H4 (cell line): ENCODE data around the gene TULP1. TPM values are rescaled to one million over a fixed set of nuclear protein-coding genes. Genes with fewer than 3 reads are reported as not detected.
"Not testable (repeated sequence)": the region's sequence is repeated elsewhere in the genome, so short reads cannot be mapped to it uniquely, and the experiment has no call there.

Experiments
- DNase-seq: peaks from one replicate; pipeline ENCODE4 v3.0.0-alpha.2; 2015; ENCODE audit warnings: low spot score
- total RNA-seq: library from RNA; depleted of rRNA; stranded (reverse); fragments of >200 nt; shearing (Covaris generic); gene quantifications from 2 replicates; pipeline ENCODE4 v1.2.3, GENCODE V29; 2014; rRNA removed

TULP1 gene
- not detected in 2 replicates for total RNA-seq

DNA sequence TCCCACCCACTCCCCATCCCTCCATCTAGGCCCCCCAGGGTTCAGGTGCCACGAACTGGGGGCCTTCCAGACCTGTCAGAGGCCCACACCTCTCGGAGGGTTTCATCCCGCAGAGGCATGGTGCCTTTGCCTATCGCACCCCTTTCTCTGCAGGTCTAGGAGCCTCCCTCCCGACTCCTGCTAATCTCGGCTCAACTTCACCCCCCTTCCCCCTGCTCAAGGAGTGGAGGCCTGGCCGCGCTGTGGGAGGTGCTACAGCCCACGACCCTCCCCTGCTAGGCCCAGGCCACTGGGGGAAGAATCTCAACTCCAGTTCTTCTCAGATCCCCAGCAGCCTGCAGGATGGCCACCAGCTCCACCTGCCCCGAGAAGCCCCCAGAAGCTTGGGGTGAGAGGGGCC lies at the start of gene TULP1:
Gene TULP1 (minus strand): TSS at position 157 of the 400 bp plus-strand sequence. CDS start 38 bp downstream, at position 119.
- no peak for DNase-seq

DNA sequence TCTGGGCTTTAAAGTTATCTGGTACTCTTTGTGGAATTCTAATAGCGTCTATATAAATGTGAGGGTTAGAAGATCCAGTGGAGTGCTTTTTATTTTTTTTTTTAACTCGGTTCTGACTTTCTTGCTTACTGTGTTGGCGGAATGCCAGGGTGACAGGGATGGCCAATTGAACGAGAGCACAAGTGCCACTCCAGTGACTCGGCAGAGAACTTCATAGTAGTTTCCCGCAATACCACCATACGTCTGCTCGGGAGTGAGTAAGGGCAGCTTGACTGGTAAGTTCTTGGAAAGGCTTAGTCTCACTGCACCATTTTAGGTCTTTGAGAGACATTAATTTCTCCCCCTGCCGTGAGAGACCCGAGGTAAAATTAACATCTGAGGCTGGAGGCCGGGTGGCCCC lies 49.4 kb upstream of the TULP1 start:
- no peak for DNase-seq

GRCh38 chr6:35561113-35561512 lies 48.4 kb upstream of the TULP1 start:
- DNase-seq: no peak

GRCh38 chr6:35558571-35558970 lies 45.9 kb upstream of the TULP1 start:
- DNase-seq: no peak

GRCh38 chr6:35557239-35557638 lies 44.5 kb upstream of the TULP1 start:
- DNase-seq: no peak

DNA sequence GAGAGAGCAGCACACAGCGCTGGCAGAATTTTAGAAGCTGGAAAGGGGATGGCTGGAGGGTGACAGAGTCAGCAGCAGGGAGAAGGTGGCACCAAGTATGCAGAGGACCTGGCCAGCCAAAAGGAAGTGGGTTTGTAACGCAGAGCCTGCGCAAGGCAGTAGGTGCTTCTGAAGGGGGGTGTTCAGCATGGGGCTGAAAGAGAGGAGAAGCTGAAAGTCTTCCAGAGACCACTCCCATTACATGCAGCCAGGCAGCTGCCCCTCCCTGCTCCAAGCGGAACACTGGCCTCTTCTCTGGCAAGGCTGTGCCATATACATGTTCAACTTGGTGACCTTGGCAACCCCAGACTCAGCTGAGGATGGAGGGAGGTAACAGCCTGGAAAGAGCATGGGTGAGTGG lies 42.1 kb upstream of the TULP1 start:
- DNase-seq: no peak

DNA sequence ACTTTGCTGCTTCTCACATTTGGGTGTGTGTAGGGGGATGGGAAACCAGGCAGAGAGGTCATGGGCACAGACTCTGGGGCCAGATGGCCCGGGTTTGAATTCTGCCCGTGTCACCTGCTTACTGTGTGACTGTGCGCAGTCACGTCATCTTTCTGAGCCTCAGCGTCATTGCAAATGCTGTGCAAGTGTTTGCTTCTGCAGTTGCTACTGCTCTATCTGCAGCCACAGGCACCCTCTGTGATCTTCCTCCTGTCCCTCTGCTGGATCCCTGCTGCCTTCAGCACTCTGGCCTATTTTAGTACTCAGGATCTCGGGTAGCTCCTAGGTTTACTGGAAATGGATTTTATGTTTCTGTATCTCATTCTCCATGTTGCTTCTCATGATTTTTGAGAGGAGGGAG lies 40.6 kb upstream of the TULP1 start:
- no peak for DNase-seq

DNA sequence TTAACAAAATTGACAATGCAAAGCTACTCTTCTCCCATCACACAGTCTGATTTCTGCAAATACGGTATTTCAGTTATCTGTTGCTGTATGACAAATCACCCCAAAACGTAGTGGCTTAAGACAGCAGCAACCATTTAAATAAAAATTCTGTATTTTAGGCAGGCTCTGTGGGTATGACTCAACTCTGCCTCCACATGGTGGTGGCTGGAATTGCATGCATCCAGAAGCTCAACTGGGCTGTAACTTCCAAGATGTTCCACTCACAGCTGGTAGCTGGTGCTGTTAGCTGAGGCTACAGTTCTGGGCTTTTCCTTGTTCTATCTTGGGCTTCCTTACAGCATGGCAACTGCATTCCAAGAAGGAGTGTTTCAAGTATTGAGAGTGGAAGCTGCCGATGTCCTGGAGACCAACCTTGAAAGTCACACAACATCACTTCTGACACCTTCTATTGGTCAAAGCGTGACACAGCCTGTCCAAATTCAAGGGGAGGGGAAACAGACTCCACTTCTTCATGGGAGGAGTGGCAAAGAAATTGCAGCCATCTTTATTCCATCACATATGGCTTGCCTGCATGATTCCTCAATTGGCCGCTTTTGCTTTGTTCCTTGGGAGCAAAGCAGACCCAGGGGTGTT lies 39.7 kb upstream of the TULP1 start:
- peak; percentile 27 for DNase-seq

DNA sequence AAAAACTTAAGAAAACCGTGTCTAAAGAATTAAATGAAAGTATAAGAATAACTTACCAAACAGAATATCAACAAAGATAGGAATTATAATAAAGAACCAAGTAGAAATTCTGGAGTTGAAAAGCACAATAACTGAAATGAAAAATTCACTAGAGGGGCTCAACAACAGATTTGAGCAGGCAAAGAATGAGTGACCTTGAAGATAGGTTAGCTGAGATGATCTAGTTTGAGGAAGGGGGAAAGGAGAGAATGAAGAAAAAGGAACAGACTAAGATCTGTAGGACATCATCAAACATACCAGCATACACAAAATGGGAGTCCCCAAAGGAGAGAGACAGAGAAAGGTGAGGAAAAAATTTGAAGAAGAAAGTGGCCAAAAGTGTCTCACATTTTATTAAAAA lies 37.7 kb upstream of the TULP1 start:
- DNase-seq: no peak

GRCh38 chr6:35547676-35548075 lies 35.0 kb upstream of the TULP1 start:
- DNase-seq: no peak

DNA sequence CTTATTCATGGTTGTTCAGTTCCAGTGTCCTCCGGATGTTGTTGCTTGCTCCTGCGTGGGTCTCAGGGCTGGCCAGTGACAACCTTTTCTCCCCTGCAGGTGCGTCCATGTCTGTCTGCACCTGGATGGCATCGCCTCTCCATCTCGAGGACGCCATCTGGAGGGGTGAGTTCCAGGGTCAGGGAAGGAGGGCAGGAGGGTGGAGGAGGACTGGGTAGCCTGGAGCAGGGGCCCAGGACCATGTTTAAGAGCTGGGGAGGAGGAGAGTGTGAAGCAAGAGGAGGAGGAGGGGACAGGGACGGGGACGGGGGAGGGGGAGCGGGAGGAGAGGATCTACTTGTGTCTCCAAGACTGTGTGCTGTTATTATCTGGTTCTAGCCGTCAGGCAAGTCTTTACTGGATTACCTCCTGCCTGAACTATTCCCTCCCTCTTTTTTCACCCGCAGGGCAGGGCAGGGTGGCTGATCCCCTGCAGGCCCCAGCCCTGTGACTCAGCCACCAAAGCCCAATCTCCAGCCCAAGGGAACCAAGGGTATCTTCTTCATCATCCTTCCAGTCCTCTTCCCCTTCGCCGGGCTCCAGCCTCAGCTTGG lies 32.2 kb upstream of the TULP1 start:
- no peak for DNase-seq

- DNase-seq: no peak
Measured at GRCh38 chr6:35543459-35544193, 30.9 kb upstream of the TULP1 start.

- DNase-seq: no peak
Measured at GRCh38 chr6:35541836-35542235, 29.1 kb upstream of the TULP1 start.

- no peak for DNase-seq
Measured at GRCh38 chr6:35539223-35539622, 26.5 kb upstream of the TULP1 start.

GRCh38 chr6:35535847-35536246 lies 23.2 kb upstream of the TULP1 start:
- DNase-seq: not testable (repeated sequence)

- no peak for DNase-seq
Measured at GRCh38 chr6:35534407-35535170, 21.9 kb upstream of the TULP1 start.

DNA sequence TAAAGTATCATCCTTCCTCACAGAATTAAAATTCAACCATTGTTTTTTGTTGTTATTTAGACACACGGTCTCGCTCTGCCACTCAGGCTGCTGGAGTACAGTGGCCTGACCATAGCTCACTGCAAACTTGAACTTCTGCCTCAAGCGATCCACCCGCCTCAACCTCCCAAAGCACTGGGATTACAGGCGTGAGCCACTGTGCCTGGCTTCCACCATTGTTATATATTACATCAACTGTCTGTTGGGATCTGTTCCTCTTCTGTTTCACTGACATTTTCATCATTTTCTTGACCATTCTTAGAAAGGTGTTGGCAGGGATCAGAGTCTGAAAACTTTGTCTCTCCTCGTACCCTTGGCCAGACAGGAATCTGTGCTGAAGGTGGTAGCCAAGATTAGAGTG lies 21.3 kb upstream of the TULP1 start:
- no peak for DNase-seq

GRCh38 chr6:35532126-35532525 lies 19.4 kb upstream of the TULP1 start:
- DNase-seq: no peak

DNA sequence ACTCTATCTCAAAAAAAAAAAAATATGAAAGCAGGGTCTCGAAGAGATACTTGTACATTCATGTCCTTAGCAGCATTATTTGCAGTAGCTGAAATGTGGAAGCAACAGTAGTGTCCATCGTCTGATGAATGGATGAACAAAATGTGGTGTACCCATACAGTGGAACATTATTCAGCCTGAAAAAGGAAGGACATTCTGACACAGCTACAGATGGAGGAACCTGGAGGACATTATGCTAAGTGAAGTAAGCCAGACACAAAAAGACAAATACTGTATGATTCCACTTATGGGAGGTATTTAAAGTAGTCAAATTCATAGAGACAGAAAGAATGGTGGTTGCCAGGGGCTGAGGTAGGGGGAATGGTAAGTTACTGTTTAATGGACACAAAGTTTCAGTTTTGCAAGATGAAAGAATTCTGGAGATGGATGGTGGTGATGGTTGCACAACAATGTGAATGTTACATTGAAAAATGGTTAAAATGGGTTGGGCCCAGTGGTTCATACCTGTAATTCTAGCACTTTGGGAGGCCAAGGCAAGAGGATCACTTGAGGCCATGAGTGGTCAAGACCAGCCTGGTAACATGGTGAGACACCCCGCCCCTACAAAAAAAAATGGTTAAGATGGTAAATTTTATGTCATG lies 11.8 kb upstream of the TULP1 start:
- no peak for DNase-seq

DNA sequence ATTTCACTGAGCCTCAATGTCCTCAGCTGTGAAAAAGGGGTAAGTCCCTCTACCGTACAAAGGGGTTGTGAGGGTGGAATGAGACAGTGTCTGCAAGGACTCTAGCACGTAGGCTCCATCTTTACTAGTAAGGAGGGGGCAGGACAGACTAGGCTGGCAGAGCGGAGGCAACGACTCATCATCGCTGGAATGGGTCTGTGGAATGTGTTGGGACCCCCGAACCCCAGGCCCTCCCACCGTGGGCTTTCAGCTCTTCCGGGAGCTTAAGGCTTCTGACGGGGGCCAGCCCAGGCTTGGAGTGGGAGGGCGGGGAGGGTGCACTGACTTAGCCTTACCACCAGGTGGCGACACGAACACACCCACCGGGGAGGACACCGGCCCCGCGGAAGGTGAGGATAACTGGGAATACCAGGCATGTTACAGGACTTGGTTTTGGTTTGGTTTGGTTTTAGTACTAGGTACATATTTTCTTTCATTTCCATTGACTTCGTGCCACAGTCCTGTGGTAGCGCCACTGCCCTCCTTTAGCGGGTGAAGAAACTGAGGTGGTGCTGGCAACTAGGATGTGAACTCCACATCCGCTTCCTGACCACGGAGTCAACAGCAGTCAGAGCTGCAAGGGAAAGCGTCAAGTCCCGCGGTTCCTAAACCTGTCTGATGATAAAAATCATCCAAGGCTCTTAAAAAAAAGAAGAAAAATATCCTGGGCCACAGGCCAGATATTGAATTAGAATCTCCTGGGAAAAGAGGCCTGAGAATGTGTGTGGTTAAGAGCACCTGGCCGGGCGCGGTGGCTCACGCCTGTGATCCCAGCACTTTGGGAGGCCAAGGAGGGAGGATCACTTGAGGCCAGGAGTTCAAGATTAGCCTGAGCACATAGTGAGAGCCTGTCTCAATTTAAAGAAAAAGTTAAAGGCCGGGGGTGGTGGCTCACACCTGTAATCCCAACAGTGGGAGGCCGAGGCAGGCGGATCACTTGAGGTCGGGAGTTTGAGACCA lies 10.3 kb upstream of the TULP1 start:
- DNase-seq: peak; percentile 59

- no peak for DNase-seq
Measured at GRCh38 chr6:35522151-35522550, 9.5 kb upstream of the TULP1 start.
